ENCODE results near the gene LSM12.

- TF ChIP-seq CTCF (IDR thresholded peaks at IDR 0.05), result no peak
- no peak for TF ChIP-seq USF1 (IDR thresholded peaks at IDR 0.05; ENCODE audit: borderline replicate concordance, low read depth)
- no peak for TF ChIP-seq EZH2phosphoT487 (IDR thresholded peaks at IDR 0.05; ENCODE audit: borderline replicate concordance, low read depth)
- TF ChIP-seq REST (IDR thresholded peaks at IDR 0.05; ENCODE audit: low read depth, low read length), result no peak
- no peak for TF ChIP-seq POLR2AphosphoS5 (IDR thresholded peaks at IDR 0.05; ENCODE audit: low read depth, low read length)
- TF ChIP-seq TAF1 (IDR thresholded peaks at IDR 0.05; ENCODE audit: borderline replicate concordance, low read depth, low read length), result no peak
- TF ChIP-seq MXI1 (IDR thresholded peaks at IDR 0.05; ENCODE audit: low read depth, low read length), result no peak
- TF ChIP-seq PBX3 (IDR thresholded peaks at IDR 0.05), result no peak
- no peak for TF ChIP-seq FOXM1 (IDR thresholded peaks at IDR 0.05; ENCODE audit: low read depth)
- TF ChIP-seq JUND (IDR thresholded peaks at IDR 0.05), result no peak
These were observed 7.9 kb upstream of the LSM12 start for GRCh38 chr17:44074231-44074910.
